Measurements from ENCODE around the gene GFM1. TPM values are rescaled to one million over a fixed set of nuclear protein-coding genes. Genes with fewer than 3 reads are reported as not detected.

GFM1 gene
- total and polyA plus RNA-seq, 2 donors (not counting 3 experiments of a cell fraction or from before 2014, with no cell fraction given), result 14.9 to 68.6 TPM

DNA sequence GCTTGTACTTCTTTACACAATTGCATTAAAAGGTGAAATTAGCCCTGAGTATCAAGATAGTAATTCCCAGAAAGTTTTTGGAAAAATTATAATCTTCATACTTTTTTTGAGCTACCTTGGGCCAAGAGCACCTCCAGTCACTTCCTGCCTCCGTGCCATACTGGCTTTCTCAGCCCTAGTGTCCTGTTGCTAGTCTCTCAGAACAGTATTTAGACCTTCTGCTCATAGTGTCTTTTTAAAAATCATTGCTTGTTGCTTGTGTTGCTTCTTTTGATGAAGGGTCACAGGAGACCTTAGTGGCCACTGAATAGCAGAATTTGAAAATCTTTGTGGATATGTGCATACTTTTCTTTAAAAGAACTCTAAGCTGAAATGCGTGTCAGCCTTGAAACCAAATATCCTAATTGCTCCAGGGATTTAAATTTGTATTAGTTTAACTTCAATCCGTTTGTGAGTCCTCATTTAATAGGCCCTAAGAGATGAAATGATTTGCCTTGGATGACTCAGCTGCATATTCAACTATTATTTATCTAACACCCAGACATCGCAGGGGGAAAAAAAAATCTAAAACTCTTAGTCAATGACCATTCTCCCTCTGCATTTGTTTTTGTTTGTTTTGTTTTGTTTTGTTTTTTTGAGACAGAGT, 57.2 kb downstream of the GFM1 start:
- POLR2A ChIA-PET, result interaction anchor here (1.4 kb wide), 1 partner anchor 17 kb away, joined by 4 read pairs; no protein-coding TSS in a partner anchor
- Histone ChIP-seq H3K9ac (replicated peaks; ENCODE audit: extremely low read depth, insufficient read depth, low read length) (peak overlapping the region; percentile 44), H4K20me1 (replicated peaks; ENCODE audit: control insufficient read depth, extremely low read depth, insufficient read depth, low read length) (no peaks in the 10 kb centered on the region), H3K36me3 (ENCODE audit: control insufficient read depth in 2 of 2, extremely low read depth in 1 of 2, insufficient read depth in 2 of 2, low read length in 2 of 2) (no peaks in the 10 kb centered on the region), H3K4me2 (ENCODE audit: insufficient read depth, low read length) (peak overlapping the region; percentile 74), H3K9me1 (replicated peaks; ENCODE audit: control insufficient read depth, extremely low read depth, insufficient read depth, low read length) (no peaks in the 10 kb centered on the region), H3K9me3 (replicated peaks; ENCODE audit: control insufficient read depth, insufficient read depth, low read length) (no peaks in the 10 kb centered on the region), H3K4me1 (ENCODE audit: control insufficient read depth, extremely low read depth, insufficient read depth, low read length) (peaks cover 54% of the 10 kb centered on the region), H2AFZ (ENCODE audit: low read depth, low read length) (no peak overlapping the region), H3K27ac (ENCODE audit: insufficient read depth, low read depth, low read length) (peak overlapping the region; percentile 83), H3K27me3 (ENCODE audit: control insufficient read depth in 2 of 2, insufficient read depth in 2 of 2, low read length in 2 of 2) (no peaks in the 10 kb centered on the region), H3K79me2 (ENCODE audit: control insufficient read depth, insufficient read depth, low read length) (peaks cover 3% of the 10 kb centered on the region), H3K4me3 (replicated peaks in 1 of 3; ENCODE audit: insufficient read depth in 1 of 3, low read depth in 1 of 3, low read length in 3 of 3) (no peak overlapping the region)
- BruUV-seq (replicated peaks), result no TSS peak
- TF ChIP-seq, protein P1, sequence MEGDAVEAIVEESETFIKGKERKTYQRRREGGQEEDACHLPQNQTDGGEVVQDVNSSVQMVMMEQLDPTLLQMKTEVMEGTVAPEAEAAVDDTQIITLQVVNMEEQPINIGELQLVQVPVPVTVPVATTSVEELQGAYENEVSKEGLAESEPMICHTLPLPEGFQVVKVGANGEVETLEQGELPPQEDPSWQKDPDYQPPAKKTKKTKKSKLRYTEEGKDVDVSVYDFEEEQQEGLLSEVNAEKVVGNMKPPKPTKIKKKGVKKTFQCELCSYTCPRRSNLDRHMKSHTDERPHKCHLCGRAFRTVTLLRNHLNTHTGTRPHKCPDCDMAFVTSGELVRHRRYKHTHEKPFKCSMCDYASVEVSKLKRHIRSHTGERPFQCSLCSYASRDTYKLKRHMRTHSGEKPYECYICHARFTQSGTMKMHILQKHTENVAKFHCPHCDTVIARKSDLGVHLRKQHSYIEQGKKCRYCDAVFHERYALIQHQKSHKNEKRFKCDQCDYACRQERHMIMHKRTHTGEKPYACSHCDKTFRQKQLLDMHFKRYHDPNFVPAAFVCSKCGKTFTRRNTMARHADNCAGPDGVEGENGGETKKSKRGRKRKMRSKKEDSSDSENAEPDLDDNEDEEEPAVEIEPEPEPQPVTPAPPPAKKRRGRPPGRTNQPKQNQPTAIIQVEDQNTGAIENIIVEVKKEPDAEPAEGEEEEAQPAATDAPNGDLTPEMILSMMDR (IDR thresholded peaks at IDR 0.05; ENCODE audit: extremely low read depth in 1 of 2, insufficient read depth in 1 of 2, low read depth in 1 of 2, low read length in 2 of 2), result no peak
- TF ChIP-seq POLR2A (IDR thresholded peaks at IDR 0.05; ENCODE audit: low read depth, low read length) (no peak), FOS (IDR thresholded peaks at IDR 0.05; ENCODE audit: borderline replicate concordance, insufficient read depth, low read length) (peak; percentile 74), GATA2 (IDR thresholded peaks at IDR 0.05; ENCODE audit: insufficient read depth, insufficient read length, low read depth, low read length) (peak; percentile 44), MYC (IDR thresholded peaks at IDR 0.05; ENCODE audit: low read depth, low read length) (no peak), POLR2AphosphoS5 (IDR thresholded peaks at IDR 0.05; ENCODE audit: insufficient read depth, low read depth, low read length) (no peak), JUN (IDR thresholded peaks at IDR 0.05; ENCODE audit: borderline replicate concordance, insufficient read depth, insufficient read length, low read depth) (peak; percentile 14), EZH2 (IDR thresholded peaks at IDR 0.05; ENCODE audit: borderline replicate concordance, low read depth, low read length, severe bottlenecking) (no peak)
- TF ChIP-seq, protein P2, sequence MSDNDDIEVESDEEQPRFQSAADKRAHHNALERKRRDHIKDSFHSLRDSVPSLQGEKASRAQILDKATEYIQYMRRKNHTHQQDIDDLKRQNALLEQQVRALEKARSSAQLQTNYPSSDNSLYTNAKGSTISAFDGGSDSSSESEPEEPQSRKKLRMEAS (IDR thresholded peaks at IDR 0.05; ENCODE audit: insufficient read depth, insufficient read length), result no peak
- intact Hi-C loops (cut with micrococcal nuclease) (loop anchor here (2.0 to 5.0 kb wide), 2 partner anchors 17 to 39 kb away; no protein-coding TSS in a partner anchor), dilution Hi-C loops (cut with MboI; ENCODE audit: extremely low pct_ligation_motif_present, low sequenced_read_pairs) (no loop called here)
- CTCF ChIA-PET, result interaction anchor here (0.9 to 4.2 kb wide), 8 partner anchors 11 to 90 kb away, joined by 3 to 36 read pairs (median 5); no protein-coding TSS in a partner anchor
- DNase-seq (ENCODE audit: low read depth, low spot score), result peak; percentile 63
- peak; percentile 35 for FAIRE-seq

All from endothelial cell of umbilical vein (primary cell).